GM18499 (cell line): Measurements from ENCODE around the gene ACOT11.
"Not testable (repeated sequence)": the region's sequence is repeated elsewhere in the genome, so short reads cannot be mapped to it uniquely, and the experiment has no call there.

ENCODE experiments used
- ATAC-seq: cut with Tn5 transposase; IDR thresholded peaks from one replicate; pipeline ENCODE4 v1.9.1; 2021; ENCODE audit warnings: moderate number of reproducible peaks; ENCODE audit not compliant: insufficient read depth, unreplicated experiment

The ACOT11 gene

GRCh38 chr1:54547601-54548388, at the start of gene ACOT11:
Gene ACOT11, plus strand, starts transcription at chr1:54548228. Its CDS starts 82 bp downstream, at chr1:54548310.
- no peak for ATAC-seq

- no peak for ATAC-seq
These were observed 49.5 kb upstream of the ACOT11 start for GRCh38 chr1:54498383-54499096.

GRCh38 chr1:54499097-54499359, 49.0 kb upstream of the ACOT11 start:
- no peak for ATAC-seq

GRCh38 chr1:54499360-54500106, 48.5 kb upstream of the ACOT11 start:
- ATAC-seq: no peak

GRCh38 chr1:54500107-54500431, 48.0 kb upstream of the ACOT11 start:
- no peak for ATAC-seq

GRCh38 chr1:54501849-54502248, 46.2 kb upstream of the ACOT11 start:
- ATAC-seq: no peak

GRCh38 chr1:54502342-54502741, 45.7 kb upstream of the ACOT11 start:
- no peak for ATAC-seq

- ATAC-seq: no peak
These were observed 41.4 kb upstream of the ACOT11 start for GRCh38 chr1:54506594-54506993.

- no peak for ATAC-seq
These were observed 40.8 kb upstream of the ACOT11 start for GRCh38 chr1:54507033-54507870.

GRCh38 chr1:54510715-54511270, 37.2 kb upstream of the ACOT11 start:
- no peak for ATAC-seq

- not testable (repeated sequence) for ATAC-seq
These were observed 34.0 kb upstream of the ACOT11 start for GRCh38 chr1:54513921-54514580.

GRCh38 chr1:54516249-54516920, 31.6 kb upstream of the ACOT11 start:
- no peak for ATAC-seq

- no peak for ATAC-seq
These were observed 30.5 kb upstream of the ACOT11 start for GRCh38 chr1:54517496-54517895.

- ATAC-seq: no peak
These were observed 29.5 kb upstream of the ACOT11 start for GRCh38 chr1:54518489-54518888.

GRCh38 chr1:54519709-54520108, 28.3 kb upstream of the ACOT11 start:
- ATAC-seq: no peak

- ATAC-seq: no peak
These were observed 27.3 kb upstream of the ACOT11 start for GRCh38 chr1:54520631-54521321.

GRCh38 chr1:54526565-54526964, 21.5 kb upstream of the ACOT11 start:
- not testable (repeated sequence) for ATAC-seq

GRCh38 chr1:54528613-54529012, 19.4 kb upstream of the ACOT11 start:
- ATAC-seq: no peak

- no peak for ATAC-seq
These were observed 16.0 kb upstream of the ACOT11 start for GRCh38 chr1:54532033-54532432.
